Esophagus squamous epithelium (tissue), 5 donors: Measurements from ENCODE around the gene SHISA6. TPM values are rescaled to one million over a fixed set of nuclear protein-coding genes. Genes with fewer than 3 reads are reported as not detected.

Source experiments
- DNase-seq: peaks from one replicate; lab custom pipeline; 2025; lab: John Stamatoyannopoulos, UW
- H3K27ac ChIP-seq, 4 donors: fragments of 200-600 bp; sonication (generic); one replicate each; pipeline ENCODE4 v1.5.1; 2016 to 2019; ENCODE audit warnings: mild to moderate bottlenecking in 1 of 4
- H3K27me3 ChIP-seq, 4 donors: fragments of 200-600 bp; sonication (generic); 1 replicate in 3 of 4; 2 replicates in 1 of 4; pipeline versions ENCODE4 v1.5.1 to v1.6.0; 2017 to 2021; ENCODE audit warnings: antibody characterized with exemption in 1 of 4
- H3K36me3 ChIP-seq, 3 donors: fragments of 200-600 bp; sonication (generic); one replicate each; pipeline ENCODE4 v1.5.1; 2016 to 2019
- H3K4me1 ChIP-seq, 3 donors: fragments of 200-600 bp; sonication (generic); one replicate each; pipeline ENCODE4 v1.5.1; 2017 to 2019
- H3K4me3 ChIP-seq, 4 donors: fragments of 200-600 bp; sonication (generic); 1 replicate in 3 of 4; 2 replicates in 1 of 4; pipeline ENCODE4 v1.5.1; 2016 to 2019; ENCODE audit warnings: mild to moderate bottlenecking in 2 of 4, moderate library complexity in 1 of 4
- H3K9me3 ChIP-seq, 3 donors: fragments of 200-600 bp; sonication (generic); one replicate each; pipeline ENCODE4 v1.5.1; 2016 to 2019
- CTCF ChIP-seq, 6 experiments: fragments of 450-650 bp in 4 of 6; fragments of 200-600 bp in 2 of 6; sonication (generic) in 2 of 6; IDR thresholded peaks; one replicate each; pipeline ENCODE4 v1.5.1; 2016 to 2019; ENCODE audit warnings: antibody characterized with exemption in 6 of 6, mild to moderate bottlenecking in 4 of 6, moderate library complexity in 4 of 6
- POLR2A ChIP-seq, 4 donors: fragments of 450-650 bp; IDR thresholded peaks; one replicate each; pipeline ENCODE4 v1.6.1; 2017; ENCODE audit warnings: antibody characterized with exemption in 4 of 4, mild to moderate bottlenecking in 4 of 4, moderate library complexity in 3 of 4
- WGBS, 2 donors: methylation state at CpG; one replicate each; pipeline ENCODE4 v1.1.5; 2018; 5-methylcytosine and 5-hydroxymethylcytosine counted together
- intact Hi-C: fragments of 100-400 bp; cut with DNase I; formaldehyde crosslinking; loops from one replicate; pipeline ENCODE4 v1.15.0; 2022
- total RNA-seq, 4 donors: library from RNA; depleted of rRNA; stranded (reverse); fragments of >200 nt; gene quantifications; one replicate each; pipeline ENCODE4 v1.1.0, GENCODE V29; 2016
- donor health status: DM: yes; HTN: yes; CAD: no.

Gene SHISA6
- total RNA-seq, 4 donors from 2014 or later: 0.19 to 1.5 (median 0.71) TPM

- Histone ChIP-seq H3K4me3 (no peak overlapping the region), H3K9me3 (peaks cover 0 to 19% (median 7%) of the 10 kb centered on the region in 3 donors), H3K27ac (no peak overlapping the region), H3K36me3 (no peaks in the 10 kb centered on the region), H3K4me1 (no peaks in the 10 kb centered on the region), H3K27me3 (no peaks in the 10 kb centered on the region)
- TF ChIP-seq CTCF (IDR thresholded peaks at IDR 0.05) (no peak), POLR2A (IDR thresholded peaks at IDR 0.05) (no peak)
- intact Hi-C loops: no loop called here
- no peak for DNase-seq
- 79 to 90% methylated on average over 2 of the region's 2 CpGs for WGBS, 2 donors
Observed at GRCh38 chr17:11212792-11213191, 28.2 kb upstream of the SHISA6 start.

GRCh38 chr17:11216976-11217375 lies 24.0 kb upstream of the SHISA6 start:
- DNase-seq: no peak
- peaks cover 0 to 1% (median under 1%) of the 10 kb centered on the region in 3 donors for H3K9me3 ChIP-seq
- H3K4me1 ChIP-seq: no peaks in the 10 kb centered on the region
- TF ChIP-seq POLR2A (IDR thresholded peaks at IDR 0.05): no peak
- TF ChIP-seq CTCF (IDR thresholded peaks at IDR 0.05): no peak
- WGBS, 2 donors: 73 to 75% methylated on average over 3 of the region's 3 CpGs
- H3K27me3 ChIP-seq: no peaks in the 10 kb centered on the region
- intact Hi-C loops: no loop called here
- H3K4me3 ChIP-seq: no peak overlapping the region
- H3K36me3 ChIP-seq: no peaks in the 10 kb centered on the region
- H3K27ac ChIP-seq: no peak overlapping the region

- no peak for DNase-seq
- Histone ChIP-seq H3K36me3 (no peaks in the 10 kb centered on the region), H3K9me3 (no peaks in the 10 kb centered on the region), H3K4me1 (no peaks in the 10 kb centered on the region), H3K4me3 (no peak overlapping the region), H3K27me3 (peaks cover 0 to 11% (median 0%) of the 10 kb centered on the region in 4 donors), H3K27ac (no peak overlapping the region)
- 81 to 84% methylated on average over 4 of the region's 4 CpGs for WGBS, 2 donors
- TF ChIP-seq CTCF (IDR thresholded peaks at IDR 0.05) (no peak), POLR2A (IDR thresholded peaks at IDR 0.05) (no peak)
- intact Hi-C loops: no loop called here
Observed at GRCh38 chr17:11221196-11221595, 19.8 kb upstream of the SHISA6 start.

- no peaks in the 10 kb centered on the region for H3K36me3 ChIP-seq
- H3K27ac ChIP-seq: no peak overlapping the region
- intact Hi-C loops: no loop called here
- no peaks in the 10 kb centered on the region for H3K9me3 ChIP-seq
- WGBS, 2 donors: 50 to 51% methylated on average over 5 of the region's 5 CpGs
- peaks cover 0 to 11% (median 0%) of the 10 kb centered on the region in 4 donors for H3K27me3 ChIP-seq
- no peak for DNase-seq
- no peaks in the 10 kb centered on the region for H3K4me1 ChIP-seq
- no peak for TF ChIP-seq CTCF (IDR thresholded peaks at IDR 0.05)
- TF ChIP-seq POLR2A (IDR thresholded peaks at IDR 0.05): no peak
- no peak overlapping the region for H3K4me3 ChIP-seq
Observed at GRCh38 chr17:11221721-11222120, 19.3 kb upstream of the SHISA6 start.

GRCh38 chr17:11238705-11239104 lies 2.3 kb upstream of the SHISA6 start:
- no peak overlapping the region for H3K4me3 ChIP-seq
- WGBS, 2 donors: 18 to 23% methylated on average over 4 of the region's 4 CpGs
- H3K27me3 ChIP-seq: peaks cover 0 to 75% (median 5%) of the 10 kb centered on the region in 4 donors
- H3K27ac ChIP-seq: peak overlapping the region in 2 of 4 donors; percentile 46 to 73
- no peaks in the 10 kb centered on the region for H3K9me3 ChIP-seq
- H3K36me3 ChIP-seq: no peaks in the 10 kb centered on the region
- no peak for DNase-seq
- intact Hi-C loops: no loop called here
- H3K4me1 ChIP-seq: peaks cover 8 to 38% (median 15%) of the 10 kb centered on the region in 3 donors
- TF ChIP-seq POLR2A (IDR thresholded peaks at IDR 0.05): no peak
